GM12878 (cell line): ENCODE measurements around the gene HOXB2. TPM values are rescaled to one million over a fixed set of nuclear protein-coding genes. Genes with fewer than 3 reads are reported as not detected.

Experiments
- ATAC-seq: fragments of 200-7000 bp; cut with Tn5 transposase; 3 replicates; pipeline ENCODE4 v1.9.1; 2020; ENCODE audit warnings: mild to moderate bottlenecking, moderate library complexity
- BruUV-seq: library from RNA; stranded (reverse); fragments of 400-500 nt; replicated peaks from 2 replicates; lab custom pipeline; 2021; lab: Mats Ljungman, UMichigan
- CTCF ChIA-PET: fragments of 300-600 bp; sonication (Branson Sonifier 250); formaldehyde crosslinking; extraction: SDS; loops from one replicate; lab custom pipeline; 2021; ENCODE audit warnings: inconsistent platforms; lab: Yijun Ruan, JAX
- POLR2A ChIA-PET: fragments of 350-600 bp; formaldehyde crosslinking; extraction: SDS; loops from one replicate; lab custom pipeline; 2021; ENCODE audit warnings: inconsistent platforms; lab: Charles Lee
- RAD21 ChIA-PET: fragments of 300-600 bp; sonication (Branson Sonifier 250); formaldehyde crosslinking; loops from one replicate; lab custom pipeline; 2023; ENCODE audit warnings: antibody characterized with exemption; ENCODE audit not compliant: unreplicated experiment; lab: Charles Lee
- SMC1A ChIA-PET: fragments of 300-600 bp; sonication (Branson Sonifier 250); formaldehyde crosslinking; loops from one replicate; lab custom pipeline; 2023; ENCODE audit not compliant: unreplicated experiment, uncharacterized antibody; lab: Charles Lee
- DNase-seq: peaks from one replicate; pipeline ENCODE4 v3.0.0-alpha.2; 2011; ENCODE audit warnings: low read depth, low spot score
- FAIRE-seq: peaks from 3 replicates; lab custom pipeline; 2011; peaks lifted over from hg19 to GRCh38; lab: Jason Lieb, UNC
- H2AFZ ChIP-seq: 2 replicates; pipeline ENCODE4 v1.6.0; 2011; ENCODE audit warnings: low read depth, low read length, control low read depth; ENCODE audit not compliant: control insufficient read depth
- H3K27ac ChIP-seq: 2 replicates; pipeline ENCODE4 v1.5.1; 2011; ENCODE audit warnings: control low read depth; ENCODE audit not compliant: control insufficient read depth, insufficient read depth
- H3K27me3 ChIP-seq, 2 experiments: replicated peaks in 1 of 2; 2 replicates each; pipeline versions ENCODE4 v1.6.0 to v1.6.1; 2011; ENCODE audit warnings: low read length in 1 of 2; ENCODE audit not compliant: control insufficient read depth in 2 of 2, insufficient read depth in 2 of 2
- H3K36me3 ChIP-seq, 2 experiments: 2 replicates each; pipeline ENCODE4 v1.5.1; 2011; ENCODE audit warnings: low read length in 1 of 2; ENCODE audit not compliant: control insufficient read depth in 2 of 2, insufficient read depth in 2 of 2
- H3K4me1 ChIP-seq: 2 replicates; pipeline ENCODE4 v1.6.1; 2011; ENCODE audit warnings: mild to moderate bottlenecking, low read length, moderate library complexity, mixed read lengths; ENCODE audit not compliant: control insufficient read depth, insufficient read depth
- H3K4me2 ChIP-seq: 2 replicates; pipeline ENCODE4 v1.6.0; 2011; ENCODE audit warnings: control low read depth; ENCODE audit not compliant: control insufficient read depth, insufficient read depth
- H3K4me3 ChIP-seq: fragments of 200-600 bp; sonication (generic); 2 replicates; pipeline ENCODE4 v1.5.1; 2016
- H3K79me2 ChIP-seq: 2 replicates; pipeline ENCODE4 v1.6.0; 2011; ENCODE audit warnings: low read length; ENCODE audit not compliant: control insufficient read depth, insufficient read depth
- H3K9ac ChIP-seq: 2 replicates; pipeline ENCODE4 v1.8.0; 2011; ENCODE audit warnings: low read length, control low read depth, mixed read lengths; ENCODE audit not compliant: control insufficient read depth, insufficient read depth
- H3K9me3 ChIP-seq: replicated peaks from 3 replicates; pipeline ENCODE4 v1.5.1; 2011; ENCODE audit warnings: mild to moderate bottlenecking, low read length; ENCODE audit not compliant: control insufficient read depth, insufficient read depth
- H4K20me1 ChIP-seq: 2 replicates; pipeline ENCODE4 v1.6.0; 2011; ENCODE audit not compliant: control insufficient read depth, insufficient read depth
- ATF7 ChIP-seq: fragments of 450-650 bp; IDR thresholded peaks from 2 replicates; pipeline ENCODE4 v1.6.1; 2016; ENCODE audit warnings: low read depth, mild to moderate bottlenecking
- EGR1 ChIP-seq, 2 experiments: IDR thresholded peaks; 1 replicate in 1 of 2; 2 replicates in 1 of 2; pipeline ENCODE4 v1.6.1; 2011 to 2012; ENCODE audit warnings: low read depth in 2 of 2, low read length in 2 of 2, borderline replicate concordance in 1 of 2, mild to moderate bottlenecking in 1 of 2, moderate library complexity in 1 of 2
- EZH2 ChIP-seq: IDR thresholded peaks from 2 replicates; pipeline ENCODE4 v1.6.1; 2012; ENCODE audit warnings: low read depth, mild to moderate bottlenecking, control low read depth, inconsistent platforms, low read length, borderline replicate concordance; ENCODE audit not compliant: control insufficient read depth
- FOXM1 ChIP-seq: IDR thresholded peaks from 2 replicates; pipeline ENCODE4 v1.6.1; 2012; ENCODE audit warnings: low read depth, mild to moderate bottlenecking, inconsistent platforms, low read length, moderate library complexity
- JUNB ChIP-seq: IDR thresholded peaks from 2 replicates; pipeline ENCODE4 v1.6.1; 2016; ENCODE audit warnings: antibody characterized with exemption, mild to moderate bottlenecking
- KDM1A ChIP-seq: fragments of 200-600 bp; sonication (generic); IDR thresholded peaks from 2 replicates; pipeline ENCODE4 v1.6.1; 2016; ENCODE audit warnings: borderline replicate concordance
- LARP7 ChIP-seq: fragments of 450-650 bp; IDR thresholded peaks from 2 replicates; pipeline ENCODE4 v1.6.1; 2017; ENCODE audit warnings: mild to moderate bottlenecking
- MYB ChIP-seq: fragments of 150-350 bp; IDR thresholded peaks from 2 replicates; pipeline ENCODE4 v1.6.1; 2014; ENCODE audit warnings: mild to moderate bottlenecking, low read depth, low read length, borderline replicate concordance
- MYC ChIP-seq: IDR thresholded peaks from 2 replicates; pipeline ENCODE4 v1.6.1; 2011; ENCODE audit warnings: mild to moderate bottlenecking, low read length, moderate library complexity, inconsistent platforms; ENCODE audit not compliant: insufficient read depth, insufficient replicate concordance, insufficient read length, severe bottlenecking
- NFYB ChIP-seq: IDR thresholded peaks from 2 replicates; pipeline ENCODE4 v1.6.1; 2011; ENCODE audit warnings: low read depth, mild to moderate bottlenecking, low read length, improper control_type of control experiment, moderate library complexity; ENCODE audit not compliant: insufficient read depth
- POLR2A ChIP-seq: IDR thresholded peaks from 2 replicates; pipeline ENCODE4 v1.6.1; 2011; ENCODE audit warnings: low read depth, mild to moderate bottlenecking, low read length
- RBBP5 ChIP-seq: fragments of 200-600 bp; sonication (generic); conservative IDR thresholded peaks from 2 replicates; pipeline ENCODE4 v1.6.1; 2016
- ZBED1 ChIP-seq: IDR thresholded peaks from 2 replicates; pipeline ENCODE4 v1.6.1; 2016; ENCODE audit warnings: borderline replicate concordance
- WGBS: methylation state at CpG from one replicate; pipeline ENCODE4 v1.1.6; 2016; ENCODE audit warnings: low lambda C conversion rate; ENCODE audit not compliant: insufficient replicate concordance, insufficient coverage; ENCODE audit errors: missing lambda C conversion rate; 5-methylcytosine and 5-hydroxymethylcytosine counted together
- in situ Hi-C: fragments of 300-500 bp; cut with MboI; formaldehyde crosslinking; loops from 9 replicates; pipeline ENCODE4 v1.14.3; 2018; ENCODE audit warnings: mixed read lengths
- intact Hi-C: fragments of 100-400 bp; cut with micrococcal nuclease; formaldehyde crosslinking; loops from one replicate; pipeline ENCODE4 v1.14.2; 2022; ENCODE audit not compliant: unreplicated experiment
- polyA plus RNA-seq, 11 experiments: library from polyadenylated mRNA; depleted of rRNA in 4 of 11; unstranded in 6 of 11; stranded (reverse) in 5 of 11; fragments of >200 nt; fragmentation: Nextera tagmentation in 4 of 11; fragmentation: Illumina TruSeq in 1 of 11; extraction: Ambion mirVana in 4 of 11; extraction: Trizol in 1 of 11; gene quantifications; 1 replicate in 1 of 11; 2 replicates in 10 of 11; pipeline versions ENCODE4 v1.2.1 to v1.2.3, GENCODE V29; 2011 to 2016; ENCODE audit warnings: inconsistent platforms in 2 of 11, missing spikeins in 2 of 11, low read depth in 1 of 11
- total RNA-seq, 4 experiments: library from RNA; depleted of rRNA in 3 of 4; stranded (reverse); fragments of >200 nt in 3 of 4; fragmentation: Illumina TruSeq in 1 of 4; extraction: Trizol in 1 of 4; gene quantifications; 2 replicates each; pipeline versions ENCODE4 v1.2.1 to v1.2.3, GENCODE V29; 2013 to 2021
- TF ChIP-seq, protein P1 (sequence below): fragments of 450-650 bp; IDR thresholded peaks from 2 replicates; pipeline ENCODE4 v1.6.1; 2017; ENCODE audit warnings: mild to moderate bottlenecking, moderate library complexity
- TF ChIP-seq, protein P2 (sequence below): fragments of 150-350 bp; IDR thresholded peaks from 2 replicates; pipeline ENCODE4 v1.6.1; 2016; ENCODE audit warnings: low read depth, low read length

The HOXB2 gene
- total and polyA plus RNA-seq, 10 of the 15 experiments (the other 5 are each of a cell fraction or from before 2014, with no cell fraction given): 0.16 to 8.8 (median 2.3) TPM

DNA sequence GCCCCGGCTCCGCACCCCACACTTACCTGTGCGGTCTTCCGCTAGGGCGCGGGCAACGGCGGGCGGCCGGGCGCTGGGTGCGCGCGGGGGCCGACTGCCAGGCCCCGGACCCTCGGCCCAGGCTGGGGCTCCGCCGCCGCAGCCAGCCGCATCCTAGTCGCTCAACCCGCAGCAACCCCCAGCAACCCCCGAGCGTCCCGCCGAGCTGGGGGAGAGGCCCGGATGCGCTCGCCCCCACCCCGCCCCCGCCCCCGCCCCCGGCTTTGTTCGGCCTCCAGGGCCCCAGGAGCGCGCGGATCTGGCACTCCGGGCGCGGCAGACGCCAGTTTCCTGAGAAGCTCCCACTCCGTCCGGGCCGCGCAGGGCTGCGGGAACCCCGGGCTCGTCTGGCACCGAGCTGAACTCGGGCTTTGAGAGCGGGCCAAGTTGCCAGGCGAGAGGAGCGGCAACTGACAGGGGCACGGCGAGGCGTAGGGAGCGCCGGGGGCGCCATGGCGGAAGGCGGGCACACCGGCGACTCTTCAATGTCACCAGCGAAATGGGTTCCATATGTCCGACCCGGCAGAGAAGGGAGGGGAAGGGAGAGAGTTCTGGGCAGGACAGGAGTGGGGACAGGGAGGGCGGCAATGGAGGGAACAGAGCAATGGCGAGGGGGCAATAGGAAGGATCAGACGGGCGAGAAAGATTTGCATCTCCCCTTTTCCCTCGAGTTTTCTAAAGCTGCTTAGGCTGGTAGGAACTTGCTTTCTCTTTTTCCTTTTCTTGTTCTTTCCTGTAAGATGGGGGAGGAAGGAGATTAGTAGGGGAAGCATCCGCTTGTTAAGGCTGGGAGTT lies 19.5 kb upstream of the HOXB2 start:
- Histone ChIP-seq H3K9me3 (no peaks in the 10 kb centered on the region), H3K27me3 (no peaks in the 10 kb centered on the region), H3K79me2 (no peaks in the 10 kb centered on the region), H2AFZ (no peak overlapping the region), H3K27ac (no peak overlapping the region)
- no peak for ATAC-seq
- SMC1A ChIA-PET: interaction anchor here (0.6 kb wide), 1 partner anchor 90 kb away, joined by 4 read pairs; no protein-coding TSS in a partner anchor
- intact Hi-C loops: no loop called here
- TF ChIP-seq, protein P1, sequence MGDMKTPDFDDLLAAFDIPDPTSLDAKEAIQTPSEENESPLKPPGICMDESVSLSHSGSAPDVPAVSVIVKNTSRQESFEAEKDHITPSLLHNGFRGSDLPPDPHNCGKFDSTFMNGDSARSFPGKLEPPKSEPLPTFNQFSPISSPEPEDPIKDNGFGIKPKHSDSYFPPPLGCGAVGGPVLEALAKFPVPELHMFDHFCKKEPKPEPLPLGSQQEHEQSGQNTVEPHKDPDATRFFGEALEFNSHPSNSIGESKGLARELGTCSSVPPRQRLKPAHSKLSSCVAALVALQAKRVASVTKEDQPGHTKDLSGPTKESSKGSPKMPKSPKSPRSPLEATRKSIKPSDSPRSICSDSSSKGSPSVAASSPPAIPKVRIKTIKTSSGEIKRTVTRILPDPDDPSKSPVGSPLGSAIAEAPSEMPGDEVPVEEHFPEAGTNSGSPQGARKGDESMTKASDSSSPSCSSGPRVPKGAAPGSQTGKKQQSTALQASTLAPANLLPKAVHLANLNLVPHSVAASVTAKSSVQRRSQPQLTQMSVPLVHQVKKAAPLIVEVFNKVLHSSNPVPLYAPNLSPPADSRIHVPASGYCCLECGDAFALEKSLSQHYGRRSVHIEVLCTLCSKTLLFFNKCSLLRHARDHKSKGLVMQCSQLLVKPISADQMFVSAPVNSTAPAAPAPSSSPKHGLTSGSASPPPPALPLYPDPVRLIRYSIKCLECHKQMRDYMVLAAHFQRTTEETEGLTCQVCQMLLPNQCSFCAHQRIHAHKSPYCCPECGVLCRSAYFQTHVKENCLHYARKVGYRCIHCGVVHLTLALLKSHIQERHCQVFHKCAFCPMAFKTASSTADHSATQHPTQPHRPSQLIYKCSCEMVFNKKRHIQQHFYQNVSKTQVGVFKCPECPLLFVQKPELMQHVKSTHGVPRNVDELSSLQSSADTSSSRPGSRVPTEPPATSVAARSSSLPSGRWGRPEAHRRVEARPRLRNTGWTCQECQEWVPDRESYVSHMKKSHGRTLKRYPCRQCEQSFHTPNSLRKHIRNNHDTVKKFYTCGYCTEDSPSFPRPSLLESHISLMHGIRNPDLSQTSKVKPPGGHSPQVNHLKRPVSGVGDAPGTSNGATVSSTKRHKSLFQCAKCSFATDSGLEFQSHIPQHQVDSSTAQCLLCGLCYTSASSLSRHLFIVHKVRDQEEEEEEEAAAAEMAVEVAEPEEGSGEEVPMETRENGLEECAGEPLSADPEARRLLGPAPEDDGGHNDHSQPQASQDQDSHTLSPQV: no peak
- TF ChIP-seq POLR2A: no peak
- TF ChIP-seq LARP7: no peak
- TF ChIP-seq MYB: no peak
- TF ChIP-seq, protein P2, sequence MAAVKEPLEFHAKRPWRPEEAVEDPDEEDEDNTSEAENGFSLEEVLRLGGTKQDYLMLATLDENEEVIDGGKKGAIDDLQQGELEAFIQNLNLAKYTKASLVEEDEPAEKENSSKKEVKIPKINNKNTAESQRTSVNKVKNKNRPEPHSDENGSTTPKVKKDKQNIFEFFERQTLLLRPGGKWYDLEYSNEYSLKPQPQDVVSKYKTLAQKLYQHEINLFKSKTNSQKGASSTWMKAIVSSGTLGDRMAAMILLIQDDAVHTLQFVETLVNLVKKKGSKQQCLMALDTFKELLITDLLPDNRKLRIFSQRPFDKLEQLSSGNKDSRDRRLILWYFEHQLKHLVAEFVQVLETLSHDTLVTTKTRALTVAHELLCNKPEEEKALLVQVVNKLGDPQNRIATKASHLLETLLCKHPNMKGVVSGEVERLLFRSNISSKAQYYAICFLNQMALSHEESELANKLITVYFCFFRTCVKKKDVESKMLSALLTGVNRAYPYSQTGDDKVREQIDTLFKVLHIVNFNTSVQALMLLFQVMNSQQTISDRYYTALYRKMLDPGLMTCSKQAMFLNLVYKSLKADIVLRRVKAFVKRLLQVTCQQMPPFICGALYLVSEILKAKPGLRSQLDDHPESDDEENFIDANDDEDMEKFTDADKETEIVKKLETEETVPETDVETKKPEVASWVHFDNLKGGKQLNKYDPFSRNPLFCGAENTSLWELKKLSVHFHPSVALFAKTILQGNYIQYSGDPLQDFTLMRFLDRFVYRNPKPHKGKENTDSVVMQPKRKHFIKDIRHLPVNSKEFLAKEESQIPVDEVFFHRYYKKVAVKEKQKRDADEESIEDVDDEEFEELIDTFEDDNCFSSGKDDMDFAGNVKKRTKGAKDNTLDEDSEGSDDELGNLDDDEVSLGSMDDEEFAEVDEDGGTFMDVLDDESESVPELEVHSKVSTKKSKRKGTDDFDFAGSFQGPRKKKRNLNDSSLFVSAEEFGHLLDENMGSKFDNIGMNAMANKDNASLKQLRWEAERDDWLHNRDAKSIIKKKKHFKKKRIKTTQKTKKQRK: no peak
- TF ChIP-seq NFYB: no peak
- no peak for TF ChIP-seq RBBP5
- no peak for TF ChIP-seq KDM1A
- TF ChIP-seq ATF7: no peak
- no peak for TF ChIP-seq ZBED1
- TF ChIP-seq JUNB: no peak
- TF ChIP-seq EZH2: no peak
- no peak for TF ChIP-seq MYC
- no peak for TF ChIP-seq EGR1 (IDR thresholded peaks at IDR 0.05; ENCODE audit: borderline replicate concordance in 1 of 2, low read depth in 2 of 2, low read length in 2 of 2)
- no peak for TF ChIP-seq FOXM1
- TF ChIP-seq, all 136 proteins: peak for 0
- CTCF ChIA-PET: no interaction called here
- no peak overlapping the region for H3K9ac ChIP-seq
- H4K20me1 ChIP-seq: no peaks in the 10 kb centered on the region
- FAIRE-seq (no peak), DNase-seq (no peak)
- no peaks in the 10 kb centered on the region for H3K4me1 ChIP-seq
- no peaks in the 10 kb centered on the region; a peak in 1 of 4 replicates for H3K36me3 ChIP-seq
- WGBS: 63% methylated on average over 50 of the region's 73 CpGs
- RAD21 ChIA-PET: no interaction called here
- no peak overlapping the region for H3K4me2 ChIP-seq
- in situ Hi-C loops: no loop called here
- POLR2A ChIA-PET: interaction anchor here (0.6 kb wide), 1 partner anchor 8 kb away, joined by 3 read pairs; no protein-coding TSS in a partner anchor
- no peak overlapping the region for H3K4me3 ChIP-seq
- BruUV-seq: no TSS peak
